ENCODE measurements around the gene PSMD1.

DNA sequence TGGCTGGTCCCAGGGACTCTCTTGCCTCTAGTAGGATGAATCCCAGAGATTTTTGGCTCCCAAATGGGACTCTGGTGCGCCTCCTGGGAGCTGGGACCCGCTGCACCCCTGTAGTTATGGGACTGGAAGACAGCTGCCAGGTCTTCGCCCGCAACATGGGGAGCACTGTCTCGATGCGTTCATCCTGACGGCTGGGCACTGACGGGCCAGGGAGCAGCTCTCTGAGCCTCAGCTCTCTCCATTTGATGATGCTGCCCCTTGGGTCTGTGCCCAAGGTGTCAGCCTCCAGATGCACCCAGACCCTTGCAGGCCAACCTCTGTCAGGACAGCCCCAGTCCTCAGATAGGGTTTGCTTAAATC, 132.5 kb downstream of the PSMD1 start:
- no peak for TF ChIP-seq POLR2AphosphoS5 (IDR thresholded peaks at IDR 0.05; ENCODE audit: low read depth)
- TF ChIP-seq, protein P1, sequence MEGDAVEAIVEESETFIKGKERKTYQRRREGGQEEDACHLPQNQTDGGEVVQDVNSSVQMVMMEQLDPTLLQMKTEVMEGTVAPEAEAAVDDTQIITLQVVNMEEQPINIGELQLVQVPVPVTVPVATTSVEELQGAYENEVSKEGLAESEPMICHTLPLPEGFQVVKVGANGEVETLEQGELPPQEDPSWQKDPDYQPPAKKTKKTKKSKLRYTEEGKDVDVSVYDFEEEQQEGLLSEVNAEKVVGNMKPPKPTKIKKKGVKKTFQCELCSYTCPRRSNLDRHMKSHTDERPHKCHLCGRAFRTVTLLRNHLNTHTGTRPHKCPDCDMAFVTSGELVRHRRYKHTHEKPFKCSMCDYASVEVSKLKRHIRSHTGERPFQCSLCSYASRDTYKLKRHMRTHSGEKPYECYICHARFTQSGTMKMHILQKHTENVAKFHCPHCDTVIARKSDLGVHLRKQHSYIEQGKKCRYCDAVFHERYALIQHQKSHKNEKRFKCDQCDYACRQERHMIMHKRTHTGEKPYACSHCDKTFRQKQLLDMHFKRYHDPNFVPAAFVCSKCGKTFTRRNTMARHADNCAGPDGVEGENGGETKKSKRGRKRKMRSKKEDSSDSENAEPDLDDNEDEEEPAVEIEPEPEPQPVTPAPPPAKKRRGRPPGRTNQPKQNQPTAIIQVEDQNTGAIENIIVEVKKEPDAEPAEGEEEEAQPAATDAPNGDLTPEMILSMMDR (conservative IDR thresholded peaks at IDR 0.05; ENCODE audit: low read depth in 2 of 2), result no peak
- TF ChIP-seq EZH2phosphoT487 (IDR thresholded peaks at IDR 0.05; ENCODE audit: unreplicated experiment), result no peak
- TF ChIP-seq EZH2 (IDR thresholded peaks at IDR 0.05; ENCODE audit: low read depth, unreplicated experiment), result no peak

Measured in GM23338 (cell line).